H9 (cell line): ENCODE data around the gene PPP1R13L. TPM values are rescaled to one million over a fixed set of nuclear protein-coding genes. Genes with fewer than 3 reads are reported as not detected.

ENCODE experiments used
- DNase-seq: peaks from one replicate; pipeline ENCODE4 v3.0.0-alpha.2; 2017
- H2AFZ ChIP-seq: one replicate; pipeline ENCODE4 v1.6.1; 2013; ENCODE audit warnings: mild to moderate bottlenecking, low read length, control low read depth, moderate library complexity
- H2AK5ac ChIP-seq: 2 replicates; pipeline ENCODE4 v1.6.1; 2013; ENCODE audit warnings: low read length, control low read depth, mixed read lengths; ENCODE audit not compliant: insufficient read length
- H2BK120ac ChIP-seq: one replicate; pipeline ENCODE4 v1.6.1; 2013; ENCODE audit warnings: low read depth, mild to moderate bottlenecking, low read length, control low read depth, inconsistent platforms; ENCODE audit not compliant: poor library complexity, severe bottlenecking
- H2BK12ac ChIP-seq: 2 replicates; pipeline ENCODE4 v1.6.1; 2013; ENCODE audit warnings: low read length, control low read depth, mixed read lengths, low read depth; ENCODE audit not compliant: insufficient read length
- H2BK15ac ChIP-seq: 2 replicates; pipeline ENCODE4 v1.6.1; 2013; ENCODE audit warnings: low read depth, low read length, control low read depth
- H2BK20ac ChIP-seq: one replicate; pipeline ENCODE4 v1.6.1; 2013; ENCODE audit warnings: low read depth, mild to moderate bottlenecking, low read length, control low read depth, inconsistent platforms; ENCODE audit not compliant: poor library complexity, severe bottlenecking
- H2BK5ac ChIP-seq: 2 replicates; pipeline ENCODE4 v1.6.1; 2013; ENCODE audit warnings: low read length, control low read depth, mixed read lengths; ENCODE audit not compliant: insufficient read length
- H3K14ac ChIP-seq: 2 replicates; pipeline ENCODE4 v1.6.1; 2013; ENCODE audit warnings: low read length, control low read depth; ENCODE audit not compliant: insufficient read depth
- H3K18ac ChIP-seq: 2 replicates; pipeline ENCODE4 v1.6.1; 2013; ENCODE audit warnings: low read depth, mild to moderate bottlenecking, mixed read lengths, low read length, control low read depth; ENCODE audit not compliant: insufficient read length
- H3K23ac ChIP-seq: 2 replicates; pipeline ENCODE4 v1.6.1; 2013; ENCODE audit warnings: low read length, control low read depth, mixed read lengths, low read depth; ENCODE audit not compliant: insufficient read length
- H3K23me2 ChIP-seq: 2 replicates; pipeline ENCODE4 v1.6.1; 2013; ENCODE audit warnings: low read depth, mild to moderate bottlenecking, mixed read lengths, low read length, control low read depth; ENCODE audit not compliant: insufficient read length, poor library complexity, severe bottlenecking
- H3K27ac ChIP-seq: 2 replicates; pipeline ENCODE4 v1.5.1; 2013; ENCODE audit warnings: low read length, control low read depth, mixed read lengths, low read depth; ENCODE audit not compliant: insufficient read length
- H3K27me3 ChIP-seq: 2 replicates; pipeline ENCODE4 v1.6.1; 2013; ENCODE audit warnings: low read length, control low read depth, inconsistent platforms; ENCODE audit not compliant: insufficient read depth
- H3K4ac ChIP-seq: 2 replicates; pipeline ENCODE4 v1.6.1; 2013; ENCODE audit warnings: low read depth, mild to moderate bottlenecking, control low read depth, inconsistent platforms, low read length, moderate library complexity
- H3K4me1 ChIP-seq: 2 replicates; pipeline ENCODE4 v1.6.1; 2013; ENCODE audit warnings: low read length, control low read depth, inconsistent platforms; ENCODE audit not compliant: insufficient read depth
- H3K4me2 ChIP-seq: 2 replicates; pipeline ENCODE4 v1.6.1; 2013; ENCODE audit warnings: low read length, control low read depth, mixed read lengths; ENCODE audit not compliant: insufficient read length, insufficient read depth
- H3K56ac ChIP-seq: 2 replicates; pipeline ENCODE4 v1.6.1; 2013; ENCODE audit warnings: low read depth, mild to moderate bottlenecking, mixed read lengths, low read length, control low read depth; ENCODE audit not compliant: insufficient read length
- H3K79me1 ChIP-seq: 2 replicates; pipeline ENCODE4 v1.6.1; 2013; ENCODE audit warnings: low read depth, mild to moderate bottlenecking, moderate library complexity, low read length, control low read depth, inconsistent platforms; ENCODE audit not compliant: insufficient read depth, poor library complexity, severe bottlenecking
- H3K79me2 ChIP-seq: 2 replicates; pipeline ENCODE4 v1.6.1; 2013; ENCODE audit warnings: low read length, control low read depth, inconsistent platforms; ENCODE audit not compliant: insufficient read depth
- H3K9ac ChIP-seq: 2 replicates; pipeline ENCODE4 v1.6.1; 2013; ENCODE audit warnings: low read length, control low read depth, mixed read lengths; ENCODE audit not compliant: insufficient read length; ENCODE audit errors: extremely low read depth
- H3K9me3 ChIP-seq: one replicate; pipeline ENCODE4 v1.6.1; 2013; ENCODE audit warnings: low read depth, low read length, inconsistent platforms; ENCODE audit not compliant: control insufficient read depth
- H3T11ph ChIP-seq: one replicate; pipeline ENCODE4 v1.6.1; 2013; ENCODE audit warnings: mild to moderate bottlenecking, low read length, control low read depth, inconsistent platforms
- H4K20me1 ChIP-seq: one replicate; pipeline ENCODE4 v1.6.1; 2013; ENCODE audit not compliant: control insufficient read depth, insufficient read length, insufficient read depth
- H4K5ac ChIP-seq: 2 replicates; pipeline ENCODE4 v1.6.1; 2013; ENCODE audit warnings: low read depth, mild to moderate bottlenecking, mixed read lengths, low read length, control low read depth; ENCODE audit not compliant: insufficient read length
- H4K8ac ChIP-seq: replicated peaks from 2 replicates; pipeline ENCODE4 v1.6.1; 2013; ENCODE audit warnings: low read length, control low read depth, mixed read lengths, low read depth; ENCODE audit not compliant: insufficient read length
- H4K91ac ChIP-seq: 2 replicates; pipeline ENCODE4 v1.6.1; 2013; ENCODE audit warnings: low read depth, mild to moderate bottlenecking, moderate library complexity, mixed read lengths, low read length, control low read depth; ENCODE audit not compliant: insufficient read length
- H3K27ac Mint-ChIP-seq, 3 experiments: 2 replicates in 2 of 3; 3 replicates in 1 of 3; pipeline ENCODE4 v1.8.0; 2020 to 2021; ENCODE audit warnings: mixed read lengths in 3 of 3, mild to moderate bottlenecking in 1 of 3, moderate library complexity in 1 of 3
- H3K27me3 Mint-ChIP-seq: 2 replicates; pipeline ENCODE4 v1.8.0; 2021; ENCODE audit warnings: low read depth, mild to moderate bottlenecking, moderate library complexity, mixed read lengths
- H3K36me3 Mint-ChIP-seq, 3 experiments: 2 replicates in 2 of 3; 3 replicates in 1 of 3; pipeline ENCODE4 v1.8.0; 2020 to 2021; ENCODE audit warnings: low read depth in 3 of 3, mixed read lengths in 3 of 3; ENCODE audit not compliant: insufficient read depth in 1 of 3
- H3K4me1 Mint-ChIP-seq, 2 experiments: 2 replicates each; pipeline ENCODE4 v1.8.0; 2020; ENCODE audit warnings: mixed read lengths in 2 of 2
- H3K4me3 Mint-ChIP-seq, 2 experiments: 2 replicates in 1 of 2; 3 replicates in 1 of 2; pipeline ENCODE4 v1.8.0; 2020 to 2021; ENCODE audit warnings: mild to moderate bottlenecking in 2 of 2, mixed read lengths in 2 of 2, moderate library complexity in 1 of 2
- H3K9me3 Mint-ChIP-seq, 2 experiments: 2 replicates in 1 of 2; 3 replicates in 1 of 2; pipeline ENCODE4 v1.8.0; 2020; ENCODE audit warnings: mild to moderate bottlenecking in 2 of 2, mixed read lengths in 2 of 2, moderate library complexity in 1 of 2
- WGBS: extraction: QIAGEN DNeasy Blood & Tissue Kit; methylation state at CpG from one replicate; pipeline ENCODE4 v1.1.7; 2013; ENCODE audit warnings: missing lambda C conversion rate, low lambda C conversion rate, mixed read lengths; ENCODE audit not compliant: insufficient read length; ENCODE audit errors: extremely low coverage; 5-methylcytosine and 5-hydroxymethylcytosine counted together
- total RNA-seq: library from RNA; stranded (reverse); gene quantifications from 2 replicates; pipeline ENCODE4 v1.2.1, GENCODE V29; 2021
- TF ChIP-seq, protein P1 (sequence below): fragments of 200-600 bp; sonication (generic); conservative IDR thresholded peaks from 3 replicates; pipeline ENCODE4 v1.8.0; 2021; ENCODE audit warnings: antibody characterized with exemption, mild to moderate bottlenecking

Gene PPP1R13L
- total RNA-seq, 1 experiment from 2014 or later: 42.6 TPM

DNA sequence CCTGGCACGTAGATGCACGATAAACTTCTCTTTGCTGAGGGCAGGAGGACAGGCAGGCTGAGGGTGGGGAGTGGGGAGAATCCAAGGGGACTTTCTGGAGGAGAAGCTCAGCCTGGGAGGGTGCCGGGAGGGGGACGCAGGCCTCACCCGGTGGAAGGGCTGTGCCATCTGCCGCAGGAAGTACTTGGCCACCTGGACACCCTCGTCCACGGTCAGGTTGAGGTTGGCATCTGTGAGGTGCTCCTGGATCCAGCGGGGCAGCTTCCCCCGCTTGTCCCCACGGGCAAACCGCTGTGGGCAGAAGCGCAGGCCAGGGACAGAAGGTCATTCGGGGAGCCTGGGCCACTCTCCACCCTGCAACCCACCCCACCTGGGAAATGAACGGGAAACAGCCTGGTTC lies 52.8 kb downstream of the PPP1R13L start:
- no peak overlapping the region for H3K23ac ChIP-seq
- H2AK5ac ChIP-seq: no peak overlapping the region
- Mint-ChIP-seq H3K4me1 (peaks cover 8 to 14% of the 10 kb centered on the region in 2 experiments; a peak in 3 of 4 replicates), H3K9me3 (no peaks in the 10 kb centered on the region), H3K36me3 (peaks cover 43 to 80% (median 75%) of the 10 kb centered on the region in 3 experiments; a peak in 6 of 7 replicates), H3K27ac (no peak overlapping the region), H3K4me3 (no peak overlapping the region), H3K27me3 (no peaks in the 10 kb centered on the region)
- peaks cover 2% of the 10 kb centered on the region for H4K20me1 ChIP-seq
- no peak overlapping the region for H2BK120ac ChIP-seq
- H4K5ac ChIP-seq: no peak overlapping the region
- no peak overlapping the region for H3K14ac ChIP-seq
- H2BK15ac ChIP-seq: no peak overlapping the region
- TF ChIP-seq, protein P1, sequence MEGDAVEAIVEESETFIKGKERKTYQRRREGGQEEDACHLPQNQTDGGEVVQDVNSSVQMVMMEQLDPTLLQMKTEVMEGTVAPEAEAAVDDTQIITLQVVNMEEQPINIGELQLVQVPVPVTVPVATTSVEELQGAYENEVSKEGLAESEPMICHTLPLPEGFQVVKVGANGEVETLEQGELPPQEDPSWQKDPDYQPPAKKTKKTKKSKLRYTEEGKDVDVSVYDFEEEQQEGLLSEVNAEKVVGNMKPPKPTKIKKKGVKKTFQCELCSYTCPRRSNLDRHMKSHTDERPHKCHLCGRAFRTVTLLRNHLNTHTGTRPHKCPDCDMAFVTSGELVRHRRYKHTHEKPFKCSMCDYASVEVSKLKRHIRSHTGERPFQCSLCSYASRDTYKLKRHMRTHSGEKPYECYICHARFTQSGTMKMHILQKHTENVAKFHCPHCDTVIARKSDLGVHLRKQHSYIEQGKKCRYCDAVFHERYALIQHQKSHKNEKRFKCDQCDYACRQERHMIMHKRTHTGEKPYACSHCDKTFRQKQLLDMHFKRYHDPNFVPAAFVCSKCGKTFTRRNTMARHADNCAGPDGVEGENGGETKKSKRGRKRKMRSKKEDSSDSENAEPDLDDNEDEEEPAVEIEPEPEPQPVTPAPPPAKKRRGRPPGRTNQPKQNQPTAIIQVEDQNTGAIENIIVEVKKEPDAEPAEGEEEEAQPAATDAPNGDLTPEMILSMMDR: no peak
- no peak overlapping the region for H3K4me2 ChIP-seq
- no peak overlapping the region for H4K91ac ChIP-seq
- H4K8ac ChIP-seq: no peak overlapping the region
- no peak overlapping the region for H3K9ac ChIP-seq
- no peak overlapping the region for H2AFZ ChIP-seq
- no CpG with 5 or more reads among the region's 15 CpGs for WGBS
- no peaks in the 10 kb centered on the region for H3K23me2 ChIP-seq
- H2BK5ac ChIP-seq: no peak overlapping the region
- no peak overlapping the region for H3K27ac ChIP-seq
- H3K4ac ChIP-seq: no peak overlapping the region
- H3K4me1 ChIP-seq: no peaks in the 10 kb centered on the region
- DNase-seq: no peak
- no peaks in the 10 kb centered on the region for H3K79me2 ChIP-seq
- no peak overlapping the region for H3T11ph ChIP-seq
- H3K27me3 ChIP-seq: no peaks in the 10 kb centered on the region
- H2BK20ac ChIP-seq: no peak overlapping the region
- no peaks in the 10 kb centered on the region for H3K79me1 ChIP-seq
- no peak overlapping the region for H2BK12ac ChIP-seq
- no peak overlapping the region for H3K56ac ChIP-seq
- no peak overlapping the region for H3K18ac ChIP-seq
- no peaks in the 10 kb centered on the region for H3K9me3 ChIP-seq
